Activated T-helper 9 cell treated with anti-CD3 and anti-CD28 coated beads, Interleukin-2, amount 50 U/mL, for 16 hours (primary cell): ENCODE measurements around the gene FOXP1.
"Not testable (repeated sequence)": the region's sequence is repeated elsewhere in the genome, so short reads cannot be mapped to it uniquely, and the experiment has no call there.

ENCODE experiments used
- DNase-seq: peaks from one replicate; pipeline ENCODE4 v3.0.0-alpha.2; 2020; ENCODE audit warnings: low read depth

The FOXP1 gene

DNA sequence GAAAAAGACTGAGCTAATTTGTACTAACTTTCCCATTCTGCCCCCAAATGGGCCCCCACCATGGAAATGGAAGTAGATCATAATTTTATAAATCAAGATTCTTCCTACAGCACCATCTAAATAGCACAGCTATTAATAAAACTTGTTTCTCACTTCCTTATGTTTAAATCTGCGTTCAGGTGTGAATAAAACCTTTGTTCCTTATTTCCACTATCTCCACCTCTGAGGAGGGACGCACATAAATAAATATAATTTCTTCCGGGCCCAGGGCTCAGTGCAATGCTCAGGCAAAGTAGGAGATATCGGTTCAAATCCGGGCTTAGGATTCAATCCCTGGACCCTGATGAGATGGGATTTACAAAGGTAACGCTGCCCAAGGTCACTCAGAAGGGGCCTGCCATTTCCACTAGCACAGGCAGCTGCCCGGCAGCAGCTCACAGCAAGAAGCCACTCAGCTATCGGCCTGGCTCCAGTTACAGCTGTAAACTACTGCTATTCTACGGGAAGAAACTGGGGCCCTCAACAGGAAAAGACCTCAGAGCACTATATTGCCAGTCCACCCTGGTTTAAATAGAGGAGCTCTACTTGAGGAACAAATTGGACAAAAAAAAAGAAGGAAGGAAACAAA is 52.5 kb downstream of the FOXP1 start:
- DNase-seq = no peak

DNA sequence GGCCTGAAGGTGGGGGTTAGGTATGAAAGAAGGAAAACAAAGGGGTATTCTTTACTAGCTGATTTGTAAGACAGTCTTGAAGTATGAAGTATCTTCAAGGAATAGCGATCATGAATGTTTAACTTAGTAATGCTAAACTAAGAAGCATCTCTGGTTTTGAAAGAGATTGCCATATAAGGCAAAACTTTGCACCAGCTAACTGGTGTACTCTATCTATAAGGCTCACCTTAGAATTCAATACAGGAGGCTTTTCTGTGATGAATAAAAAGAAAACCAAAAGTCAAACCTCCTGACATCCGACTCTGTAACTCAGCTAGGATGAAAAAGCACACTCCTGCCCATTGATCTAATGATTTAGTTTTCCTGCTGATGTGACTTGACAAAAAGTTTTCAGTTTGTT is 54.7 kb downstream of the FOXP1 start:
- no peak for DNase-seq

GRCh38 chr3:71526448-71526847 is 57.1 kb downstream of the FOXP1 start:
- DNase-seq = not testable (repeated sequence)

- DNase-seq = no peak
Observed at GRCh38 chr3:71525391-71525790, 58.1 kb downstream of the FOXP1 start.

DNA sequence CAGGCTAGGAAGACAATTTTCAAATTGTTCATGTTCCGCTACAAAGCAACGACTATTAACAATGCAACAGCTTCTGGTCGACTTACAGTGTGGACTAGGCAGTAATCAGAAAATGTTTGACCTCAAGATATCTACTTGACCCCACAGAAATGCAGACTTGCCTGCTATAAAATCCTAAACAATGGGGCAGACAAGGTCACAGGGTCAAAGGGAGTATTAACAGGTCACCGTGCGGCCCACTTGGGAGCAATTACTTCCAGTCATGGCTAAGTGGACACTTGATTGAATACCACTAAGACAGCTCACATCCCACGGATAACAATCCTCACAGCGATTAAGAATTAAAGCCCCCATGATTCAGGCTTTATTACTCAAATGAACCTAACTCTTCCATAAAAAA is 58.9 kb downstream of the FOXP1 start:
- DNase-seq = no peak

DNA sequence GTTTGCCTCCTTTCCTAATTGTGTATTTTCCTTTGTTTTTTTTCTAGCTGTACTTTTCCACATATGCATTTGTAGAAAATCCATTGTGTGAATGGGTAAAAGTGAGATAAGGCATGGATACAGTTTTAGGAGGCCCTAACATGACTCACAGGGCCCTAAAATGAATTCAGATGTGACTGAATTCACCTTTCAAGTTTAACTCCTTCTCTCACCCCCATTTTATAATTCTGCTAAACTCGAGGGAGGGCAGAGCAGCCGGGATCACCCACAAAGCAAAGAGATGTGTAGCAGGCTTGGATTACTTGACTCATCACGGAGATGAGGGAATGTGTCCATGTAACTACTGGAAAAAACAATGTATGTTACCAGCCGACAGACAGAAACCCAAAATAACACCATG is 59.9 kb downstream of the FOXP1 start:
- DNase-seq = no peak

DNA sequence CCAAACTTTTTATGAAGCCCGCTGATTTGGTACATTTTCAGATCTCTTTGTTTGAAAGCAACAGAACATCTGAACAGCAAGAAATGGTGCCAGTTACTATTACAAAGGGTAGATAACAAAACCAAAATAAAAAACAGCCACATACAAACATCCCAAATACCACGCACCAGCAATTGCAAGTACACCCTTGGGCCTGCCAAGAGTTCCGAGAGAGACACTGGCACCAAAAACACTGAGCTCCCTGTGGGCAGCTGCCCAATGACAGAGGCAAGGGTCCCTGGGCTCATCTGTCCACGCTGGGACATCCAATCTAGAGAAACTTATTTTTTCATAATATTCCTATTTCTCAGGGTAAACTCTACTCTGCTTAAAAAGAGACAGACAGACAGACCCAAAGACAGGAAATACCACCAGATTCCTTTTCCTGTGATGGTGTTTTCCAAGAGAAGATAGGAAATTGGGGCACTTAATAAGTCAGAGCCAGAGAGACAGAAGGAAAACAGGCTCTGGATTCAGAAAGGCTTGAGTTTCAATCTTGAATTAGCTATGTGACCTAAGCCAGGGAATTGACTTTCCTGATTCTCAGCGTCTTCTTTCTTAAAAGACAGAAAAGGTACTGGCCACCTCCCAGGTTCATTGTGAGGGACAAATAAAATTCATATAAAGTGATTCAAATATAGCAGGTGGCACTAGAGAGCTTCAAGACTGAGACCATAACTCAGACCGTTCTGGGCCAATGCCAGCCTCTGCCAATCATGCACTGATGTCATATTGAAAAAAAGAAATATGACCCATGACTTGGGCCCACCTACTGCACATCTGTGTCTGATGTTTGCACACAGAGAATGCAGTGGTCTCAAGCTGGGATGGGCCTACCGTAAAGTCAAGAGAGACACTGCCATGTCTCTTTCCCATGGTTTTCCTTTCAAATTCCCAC is 61.3 kb downstream of the FOXP1 start:
- no peak for DNase-seq

- no peak for DNase-seq
Observed at GRCh38 chr3:71521021-71521352, 62.5 kb downstream of the FOXP1 start.

- no peak for DNase-seq
Observed at GRCh38 chr3:71520161-71521020, 63.1 kb downstream of the FOXP1 start.

DNA sequence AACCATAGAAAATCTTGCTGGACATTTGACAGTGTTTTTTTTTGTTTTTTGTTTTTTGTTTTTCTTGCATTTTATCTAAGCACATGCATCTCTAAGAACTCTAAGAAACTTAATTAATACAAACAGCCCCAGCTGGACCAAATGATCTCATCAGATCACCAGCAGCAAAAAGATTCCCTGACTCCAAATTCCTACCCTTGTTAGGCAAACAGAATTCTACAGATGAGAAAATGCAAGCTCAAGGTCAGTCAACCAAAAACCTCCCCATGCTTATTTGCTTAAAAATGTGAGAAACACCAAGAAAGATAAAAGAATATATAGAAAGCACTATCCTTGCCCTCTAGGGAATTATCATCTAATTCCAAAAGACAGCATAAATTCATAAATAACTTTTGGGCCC is 65.4 kb downstream of the FOXP1 start:
- no peak for DNase-seq

DNA sequence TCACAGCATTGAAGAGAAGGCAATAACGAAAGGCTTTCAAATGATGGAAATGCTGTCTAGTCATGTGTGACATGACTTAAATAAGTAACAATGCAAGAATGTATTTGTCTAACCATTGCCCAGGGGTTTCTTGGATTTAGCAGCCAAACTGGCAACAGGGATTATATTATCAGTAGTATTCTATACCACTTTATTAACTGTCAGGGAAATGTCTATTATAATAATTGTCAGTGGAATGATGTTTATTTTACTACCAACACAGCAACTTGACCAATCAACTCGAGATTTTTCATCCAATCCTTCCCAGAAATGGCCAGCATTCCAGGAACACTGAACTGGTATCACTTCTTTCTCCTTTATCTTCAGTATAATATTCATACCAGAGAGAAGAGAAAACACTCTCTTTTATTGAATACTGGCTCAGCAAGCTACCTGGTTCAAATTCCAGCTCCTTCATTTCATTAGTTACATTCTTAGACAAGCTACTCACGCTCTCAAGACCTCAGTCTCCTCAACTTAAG is 66.2 kb downstream of the FOXP1 start:
- no peak for DNase-seq

DNA sequence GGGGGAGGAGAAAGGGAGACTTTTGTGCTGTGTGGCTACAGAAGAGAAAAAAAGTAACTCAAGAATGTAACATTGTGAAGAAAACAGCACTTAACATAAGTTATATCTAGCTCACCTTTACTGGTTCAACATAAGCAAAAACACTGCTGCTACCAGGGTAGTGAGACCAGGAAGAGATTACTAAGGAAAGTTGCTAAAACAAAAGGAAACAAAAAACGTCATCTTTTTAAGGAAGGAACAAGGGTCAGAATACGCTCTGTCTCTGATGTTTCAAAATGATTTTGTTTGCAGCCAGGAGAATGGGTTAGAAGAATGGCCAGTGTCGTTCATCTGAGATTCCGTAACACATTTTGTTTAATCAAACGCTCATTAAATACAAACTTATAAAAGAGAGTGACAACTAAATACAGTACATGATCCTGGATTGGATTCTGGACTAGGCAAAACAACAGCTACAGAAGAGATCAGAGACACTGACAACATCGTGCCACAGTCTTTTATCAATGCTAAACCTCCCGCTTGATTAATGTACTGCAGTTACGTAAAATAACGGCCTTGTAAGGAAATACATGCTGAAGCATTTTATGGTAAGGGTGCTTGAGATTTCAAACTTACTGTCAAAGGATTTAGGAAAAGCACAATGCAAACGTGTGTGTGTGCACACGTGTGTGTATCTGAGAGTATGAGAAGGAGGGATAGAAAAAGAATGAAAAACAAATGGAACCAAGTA is 67.7 kb downstream of the FOXP1 start:
- no peak for DNase-seq

GRCh38 chr3:71514621-71515020 is 68.9 kb downstream of the FOXP1 start:
- no peak for DNase-seq

DNA sequence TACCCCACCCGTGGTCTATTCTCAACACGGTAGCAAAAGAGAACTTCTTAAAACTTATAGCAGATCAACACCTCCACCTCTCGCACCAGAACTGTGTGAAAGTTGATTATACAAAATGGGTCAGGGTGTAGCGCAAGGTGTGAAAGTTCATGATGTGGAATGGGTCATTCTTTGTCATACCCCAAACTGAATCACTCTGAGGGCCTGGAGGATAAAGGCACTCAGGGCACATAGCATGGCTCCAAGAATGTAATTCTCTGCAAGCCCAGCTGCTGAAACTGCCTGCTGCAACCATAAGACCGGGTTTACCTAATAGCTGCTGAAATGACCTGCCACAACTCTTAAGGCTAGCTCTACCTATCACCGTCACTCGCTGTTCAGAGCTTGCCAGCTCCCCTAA is 70.0 kb downstream of the FOXP1 start:
- no peak for DNase-seq

GRCh38 chr3:71513081-71513480 is 70.4 kb downstream of the FOXP1 start:
- DNase-seq = no peak

DNA sequence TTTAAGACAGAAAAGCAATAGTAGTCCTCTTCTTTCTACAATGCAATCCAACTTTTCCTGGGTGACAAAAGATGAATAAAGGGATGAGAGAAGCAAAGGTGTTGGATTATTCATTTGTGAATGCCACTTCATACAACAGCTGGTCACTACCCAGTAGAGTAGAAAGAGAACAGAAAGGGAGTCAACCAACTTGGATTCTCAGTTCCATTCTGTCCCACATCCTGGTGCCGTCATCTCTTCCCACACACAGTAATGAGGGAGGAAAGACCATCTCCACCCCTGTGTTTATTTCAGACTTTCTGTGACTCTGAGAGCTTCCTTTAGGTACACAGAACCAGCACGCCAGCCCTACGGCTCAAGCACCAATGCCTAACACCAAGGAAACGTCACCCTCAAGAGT is 71.0 kb downstream of the FOXP1 start:
- no peak for DNase-seq

DNA sequence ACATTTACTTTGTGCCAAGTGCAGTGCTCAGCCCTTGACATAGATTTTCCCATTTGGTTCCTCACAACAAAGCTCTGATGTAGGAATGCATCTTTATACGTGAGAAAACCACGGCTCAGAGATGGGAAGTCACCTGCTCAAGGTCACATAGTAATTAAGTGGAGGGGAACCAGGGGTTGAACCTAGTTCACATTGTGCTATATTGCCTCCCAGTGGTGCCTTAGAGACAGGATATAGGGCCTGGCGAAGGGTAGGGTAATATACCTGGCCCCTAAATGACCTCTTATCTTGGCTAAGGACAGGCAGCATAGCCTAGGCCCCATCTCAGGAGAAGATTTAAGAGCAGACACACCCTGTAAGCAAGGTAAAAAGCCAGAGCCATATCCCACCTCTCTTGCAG is 71.5 kb downstream of the FOXP1 start:
- no peak for DNase-seq

DNA sequence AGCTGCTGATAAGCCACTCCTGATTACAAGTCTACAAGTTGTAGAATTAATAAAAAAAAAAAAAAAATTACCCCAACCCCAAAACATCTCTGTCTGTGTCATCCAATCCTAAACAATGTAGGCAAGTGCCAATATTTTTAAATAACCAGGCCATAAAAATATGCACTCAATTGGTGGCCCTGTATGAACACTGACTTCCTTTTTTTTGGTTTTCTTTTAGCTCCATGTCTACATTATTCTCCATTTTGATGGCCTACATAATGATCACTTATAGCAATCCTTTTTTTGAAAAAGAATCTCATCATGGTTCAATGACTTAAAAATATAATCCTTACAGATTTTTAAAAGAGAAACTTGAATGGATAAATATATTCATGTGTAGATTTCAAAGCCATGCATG is 72.1 kb downstream of the FOXP1 start:
- DNase-seq = no peak

DNA sequence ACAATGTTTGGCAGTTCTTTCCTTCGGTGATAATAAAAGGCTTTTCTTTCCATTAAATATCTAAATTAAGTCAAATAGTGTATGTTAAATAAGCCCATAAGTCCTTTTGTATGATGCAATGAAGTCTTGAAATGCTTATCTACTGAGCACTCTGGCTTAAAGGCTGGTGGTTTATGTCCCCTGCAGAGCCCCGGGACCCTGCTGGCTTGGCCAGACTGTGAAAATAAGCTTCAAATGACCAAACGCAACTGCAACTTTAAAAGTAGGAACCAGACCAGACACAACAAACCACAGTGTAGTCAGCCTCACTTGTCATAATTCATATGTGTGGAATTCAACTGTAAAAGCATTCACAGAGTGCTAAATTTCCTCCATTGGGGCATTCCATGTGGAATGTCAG is 72.5 kb downstream of the FOXP1 start:
- no peak for DNase-seq

- no peak for DNase-seq
Observed at GRCh38 chr3:71510510-71510909, 73.0 kb downstream of the FOXP1 start.

- no peak for DNase-seq
Observed at GRCh38 chr3:71509066-71509465, 74.5 kb downstream of the FOXP1 start.
